ENCODE results near the gene MAP3K21.

The MAP3K21 gene

GRCh38 chr1:233389893-233390292 lies 62.4 kb downstream of the MAP3K21 start:
- DNase-seq (ENCODE audit: low read depth) = no peak

DNA sequence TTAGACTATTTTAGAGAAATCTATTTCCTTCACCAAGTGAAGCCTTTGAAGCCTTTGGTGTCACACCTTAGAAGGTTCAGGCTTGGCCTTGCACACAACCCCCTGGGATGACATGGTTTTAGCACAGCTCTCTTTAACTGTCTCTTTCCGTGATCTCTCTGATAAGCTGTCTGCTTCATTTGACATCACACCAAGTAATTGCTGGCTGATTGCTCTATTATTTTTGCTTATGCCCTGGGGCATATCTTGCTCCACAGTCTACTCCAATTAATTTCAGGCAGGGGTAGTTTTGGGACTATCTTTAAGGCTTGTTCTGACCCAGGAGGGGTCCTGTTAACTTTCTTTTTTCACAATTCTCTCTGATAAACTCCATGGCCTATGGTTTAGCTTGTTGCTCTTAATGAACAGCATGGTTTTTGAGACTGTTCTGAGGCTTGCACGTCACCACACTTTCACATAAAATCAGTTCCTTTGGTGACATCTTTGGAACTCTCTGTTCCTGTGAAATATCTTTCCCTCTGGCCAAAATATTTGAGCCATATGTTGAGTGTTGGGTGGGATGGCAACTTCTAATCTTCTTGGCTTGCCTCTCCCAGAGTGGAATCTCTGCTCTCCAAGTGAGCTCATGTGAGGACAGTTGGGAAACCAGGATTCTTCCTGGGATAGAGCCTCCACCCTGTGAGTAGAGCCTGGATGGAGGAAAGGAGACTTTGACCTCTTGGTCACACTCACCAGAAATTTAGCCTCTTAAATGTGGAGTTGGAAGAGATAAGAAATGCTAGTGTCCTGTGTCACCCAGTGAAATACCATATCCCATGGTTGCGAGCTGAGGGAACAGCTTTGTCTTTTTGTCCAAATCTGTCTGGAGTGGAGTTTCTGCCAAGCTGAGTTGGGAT lies 63.6 kb downstream of the MAP3K21 start:
- no peak for DNase-seq (ENCODE audit: low read depth)

- DNase-seq (ENCODE audit: low read depth) = no peak
Measured at GRCh38 chr1:233393084-233393840, 65.7 kb downstream of the MAP3K21 start.

DNA sequence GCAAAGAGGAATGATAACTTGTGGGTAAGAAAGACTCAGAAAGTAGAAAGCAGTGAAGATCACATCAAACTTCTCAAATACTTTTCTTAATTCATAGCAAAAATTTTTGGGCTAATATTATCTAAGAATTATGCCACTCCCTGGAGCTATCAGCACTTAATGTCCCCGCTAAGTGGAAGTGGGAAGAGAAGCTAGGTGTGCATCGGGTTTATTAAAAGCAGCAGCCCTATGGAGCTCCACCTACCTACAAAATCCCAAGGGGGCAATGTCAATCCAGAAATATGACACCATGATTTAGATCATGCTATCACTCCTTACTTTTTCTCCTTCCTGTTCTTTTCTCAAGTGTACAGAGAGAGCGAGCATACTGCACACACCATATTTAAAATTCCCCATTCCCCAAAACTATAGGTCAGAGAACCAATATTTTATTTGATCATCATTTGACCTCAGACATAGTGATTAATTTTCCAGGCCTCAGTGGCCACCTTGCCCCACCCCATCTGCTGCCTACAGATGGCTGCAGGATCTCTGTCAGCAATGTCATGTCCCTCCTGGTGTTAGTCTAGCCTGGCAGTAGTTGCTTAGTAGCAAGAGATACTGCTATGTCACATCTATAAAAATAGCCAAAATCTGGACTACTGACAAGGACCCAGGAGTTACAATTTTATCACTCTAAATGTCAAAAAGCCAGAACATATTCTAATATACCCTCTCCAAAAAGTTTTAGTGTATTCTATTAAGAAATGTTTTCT lies 66.6 kb downstream of the MAP3K21 start:
- DNase-seq (ENCODE audit: low read depth) = no peak

- DNase-seq (ENCODE audit: low read depth) = peak; percentile 41
Measured at GRCh38 chr1:233394860-233395717, 67.6 kb downstream of the MAP3K21 start.

DNA sequence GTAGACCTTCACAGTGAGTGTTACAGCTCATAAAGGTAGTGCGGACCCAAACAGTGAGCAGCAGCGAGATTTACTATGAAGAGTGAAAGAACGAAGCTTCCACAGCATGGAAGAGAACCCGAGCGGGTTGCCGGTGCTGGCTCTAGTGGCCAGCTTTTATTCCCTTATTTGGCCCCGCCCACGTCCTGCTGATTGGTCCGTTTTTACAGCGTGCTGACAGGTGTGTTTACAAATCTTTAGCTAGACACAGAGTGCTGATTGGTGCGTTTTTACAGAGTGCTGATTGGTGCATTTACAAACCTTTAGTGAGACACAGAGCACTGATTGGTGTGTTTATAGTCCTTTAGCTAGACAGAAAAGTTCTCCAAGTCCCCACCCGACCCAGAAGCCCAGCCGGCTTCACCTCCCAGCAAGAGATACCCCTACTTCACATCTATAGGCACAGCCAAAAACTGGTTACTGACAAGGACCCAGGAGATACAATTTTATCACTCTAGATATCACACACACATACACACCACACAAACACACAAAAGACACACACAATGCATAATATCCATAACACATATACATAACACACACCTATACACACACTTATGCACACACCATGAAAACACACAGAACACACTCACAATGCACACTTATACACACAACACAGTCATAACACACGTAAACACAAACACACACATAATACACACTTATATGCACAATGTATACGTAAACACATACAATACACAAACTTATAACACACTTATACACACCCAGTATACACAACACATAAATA lies 68.5 kb downstream of the MAP3K21 start:
- DNase-seq (ENCODE audit: low read depth) = no peak

- no peak for DNase-seq (ENCODE audit: low read depth)
Measured at GRCh38 chr1:233406339-233406960, 78.9 kb downstream of the MAP3K21 start.

GRCh38 chr1:233406994-233407631 lies 79.6 kb downstream of the MAP3K21 start:
- no peak for DNase-seq (ENCODE audit: low read depth)

DNA sequence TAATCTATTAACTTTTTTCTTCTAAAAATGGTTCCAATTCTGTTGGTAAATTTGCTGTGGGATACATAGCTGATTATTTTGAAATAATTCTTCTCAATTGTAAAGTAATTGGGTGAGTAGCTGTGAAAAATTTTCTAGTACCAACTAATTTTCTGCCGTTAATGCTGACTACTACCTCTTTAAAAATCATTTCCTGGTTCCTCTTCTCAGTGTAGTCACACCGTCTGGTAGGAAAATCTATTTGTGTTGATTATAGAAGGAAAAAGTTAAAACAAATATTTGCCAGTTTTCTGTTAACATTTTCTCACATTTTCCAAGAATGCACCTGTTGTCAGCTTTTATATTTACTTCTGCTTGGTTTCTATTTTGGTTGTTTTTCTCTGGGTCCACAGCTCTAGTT lies 82.0 kb downstream of the MAP3K21 start:
- no peak for DNase-seq (ENCODE audit: low read depth)

GRCh38 chr1:233410906-233411305 lies 83.4 kb downstream of the MAP3K21 start:
- DNase-seq (ENCODE audit: low read depth) = no peak

DNA sequence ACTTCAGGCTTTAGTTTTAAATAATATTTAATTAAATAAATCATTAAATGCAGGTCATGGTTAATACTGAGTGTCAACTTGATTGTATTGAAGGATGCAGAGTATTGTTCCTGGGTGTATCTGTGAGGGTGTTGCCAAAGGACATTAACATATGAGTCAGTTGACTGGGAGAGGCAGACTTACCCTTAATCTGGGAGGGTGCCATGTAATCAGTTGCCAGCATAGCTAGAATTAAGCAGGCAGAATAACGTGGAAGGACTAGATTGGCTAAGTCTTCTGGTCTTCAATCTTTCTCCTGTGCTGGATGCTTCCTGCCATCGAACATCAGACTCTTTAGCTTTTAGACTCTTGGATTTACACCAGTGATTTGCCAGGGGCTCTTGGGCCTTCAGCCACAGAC lies 85.3 kb downstream of the MAP3K21 start:
- peak; percentile 5 for DNase-seq (ENCODE audit: low read depth)

DNA sequence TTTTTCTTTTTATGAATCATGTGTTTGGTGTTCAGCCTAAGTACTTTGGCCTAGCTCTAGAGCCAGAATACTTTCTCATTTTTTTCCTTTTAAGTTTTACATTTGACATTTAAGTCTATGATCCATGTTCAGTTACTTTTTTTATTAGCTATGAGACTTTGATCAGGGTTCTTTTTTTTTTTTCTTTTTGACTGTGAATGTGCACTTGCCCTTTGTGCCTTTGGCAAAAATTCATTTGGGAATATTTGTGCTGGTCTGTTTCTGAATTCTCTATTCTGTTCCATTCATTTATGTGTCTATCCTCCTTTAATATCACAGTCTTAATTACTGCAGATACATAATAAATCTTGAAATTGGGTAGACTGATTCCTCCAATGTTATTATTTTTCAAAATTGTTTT lies 93.8 kb downstream of the MAP3K21 start:
- DNase-seq (ENCODE audit: low read depth) = no peak

DNA sequence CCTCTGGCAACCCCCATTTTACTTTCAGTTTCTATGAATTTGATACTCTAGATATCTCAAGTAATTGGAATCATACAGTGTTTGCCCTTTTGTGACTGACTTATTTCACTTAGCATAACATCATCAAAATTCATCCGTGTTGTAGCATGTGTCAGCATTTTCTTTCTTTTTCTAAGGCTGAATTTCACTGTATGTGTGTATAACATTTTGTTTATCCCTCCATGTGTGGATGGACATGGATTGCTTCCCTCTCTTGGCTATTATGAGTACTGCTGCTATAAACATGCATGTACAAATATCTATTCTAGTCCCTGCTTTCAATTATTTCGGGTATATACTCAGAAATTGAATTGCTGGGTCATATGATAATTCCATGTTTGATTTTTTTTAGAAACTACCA lies 97.3 kb downstream of the MAP3K21 start:
- DNase-seq (ENCODE audit: low read depth) = no peak

- no peak for DNase-seq (ENCODE audit: low read depth)
Measured at GRCh38 chr1:233427907-233428306, 100.4 kb downstream of the MAP3K21 start.

- no peak for DNase-seq (ENCODE audit: low read depth)
Measured at GRCh38 chr1:233431753-233432403, 104.4 kb downstream of the MAP3K21 start.

GRCh38 chr1:233432916-233433315 lies 105.4 kb downstream of the MAP3K21 start:
- no peak for DNase-seq (ENCODE audit: low read depth)

- no peak for DNase-seq (ENCODE audit: low read depth)
Measured at GRCh38 chr1:233433436-233434210, 106.1 kb downstream of the MAP3K21 start.
